HL-60/S4 (cell line): ENCODE measurements around the gene MAN1A2.
"Not testable (repeated sequence)": the region's sequence is repeated elsewhere in the genome, so short reads cannot be mapped to it uniquely, and the experiment has no call there.

Experiments
- in situ Hi-C: fragments of 300-500 bp; cut with MboI; formaldehyde crosslinking; loops from 2 replicates; pipeline ENCODE4 v1.14.3; 2022; ENCODE audit warnings: low sequenced_read_pairs

The MAN1A2 gene

DNA sequence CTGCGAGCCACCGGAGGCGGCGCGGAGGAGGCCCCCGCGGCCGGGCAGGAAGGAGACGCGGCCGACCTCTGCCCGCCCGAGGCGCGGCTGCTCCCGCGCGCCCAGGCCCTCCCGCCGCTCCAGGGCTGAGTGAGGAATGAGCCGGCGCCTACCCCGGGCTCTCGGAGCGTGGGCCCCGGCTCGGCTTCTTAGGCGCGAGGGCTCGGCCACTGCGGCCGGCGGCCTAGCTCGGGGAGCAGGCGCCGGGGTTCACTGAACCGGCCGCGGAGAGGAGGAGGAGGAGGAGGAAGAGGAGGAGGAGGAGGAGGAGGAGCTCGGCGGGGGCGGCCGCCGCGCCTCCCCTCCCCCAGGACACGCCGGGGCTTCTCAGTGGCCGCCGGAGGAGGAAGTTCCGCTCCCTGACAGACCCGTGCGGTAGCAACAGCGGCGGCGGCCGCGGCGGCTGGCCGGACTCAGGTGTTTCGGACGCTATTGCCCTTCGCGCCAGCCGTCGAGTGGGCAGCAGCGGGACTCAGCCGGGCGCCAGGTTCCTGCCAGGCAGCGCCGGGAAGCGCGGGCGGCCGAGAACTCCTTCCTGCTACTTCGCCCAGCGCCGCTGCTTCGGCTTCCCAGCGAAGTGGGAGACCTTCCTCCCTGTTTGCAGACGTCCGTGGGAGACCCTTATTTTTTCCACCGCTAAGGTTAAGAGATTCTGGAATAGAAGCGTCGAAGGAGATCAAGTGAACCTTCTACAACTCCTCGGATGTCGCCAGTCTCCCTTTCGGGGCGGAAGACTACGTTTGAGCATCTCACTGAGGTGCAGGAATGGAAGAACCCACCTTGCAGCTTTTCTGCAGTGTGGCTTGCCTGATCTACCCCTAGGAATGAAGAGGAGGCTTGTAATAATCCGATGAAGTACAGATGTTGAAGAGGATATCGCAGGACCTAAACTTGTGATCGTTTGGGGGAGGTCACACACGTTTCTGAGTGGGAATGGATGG lies at the start of gene MAN1A2:
Gene MAN1A2, plus strand, starts transcription at position 404 of the 980 bp plus-strand sequence. CDS start 735 bp downstream, outside the sequence.
- in situ Hi-C loops: no loop called here

DNA sequence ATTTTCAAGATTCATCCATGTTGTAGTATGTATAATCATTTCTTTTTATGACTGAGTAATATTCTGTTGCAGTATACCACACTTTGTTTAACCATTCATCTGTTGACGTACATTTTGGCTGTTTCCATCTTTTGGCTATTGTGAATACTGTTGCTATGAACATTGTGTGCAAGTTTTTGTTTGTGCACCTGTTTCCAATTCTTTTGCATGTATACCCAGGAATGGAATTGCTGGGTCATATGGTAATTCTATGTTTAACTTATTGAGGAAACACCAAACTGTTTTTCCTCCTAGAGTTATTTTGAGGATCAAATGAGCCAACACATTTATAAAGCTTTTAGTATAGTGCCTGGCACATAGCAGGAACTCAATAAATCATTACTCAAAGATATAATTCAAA lies 49.2 kb upstream of the MAN1A2 start:
- in situ Hi-C loops: no loop called here

DNA sequence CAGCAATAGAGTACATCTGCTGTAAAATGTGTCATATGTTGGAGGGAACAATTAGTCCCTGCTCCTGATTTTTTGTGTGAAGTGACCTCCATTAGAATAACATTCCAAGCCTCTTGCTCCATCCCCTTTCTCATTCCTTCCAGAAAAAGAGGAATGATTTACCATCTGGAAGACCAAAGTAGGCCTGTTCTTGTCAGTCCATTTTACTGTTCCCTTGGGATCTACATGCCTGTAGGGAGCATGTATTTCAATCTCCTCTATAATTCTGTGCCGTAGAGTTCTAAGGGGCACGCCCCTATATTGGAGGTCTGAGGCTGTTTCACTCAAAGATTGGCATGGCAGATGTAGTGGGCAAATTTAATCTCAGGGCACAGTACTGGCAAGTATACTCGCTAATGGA lies 48.8 kb upstream of the MAN1A2 start:
- in situ Hi-C loops: no loop called here

DNA sequence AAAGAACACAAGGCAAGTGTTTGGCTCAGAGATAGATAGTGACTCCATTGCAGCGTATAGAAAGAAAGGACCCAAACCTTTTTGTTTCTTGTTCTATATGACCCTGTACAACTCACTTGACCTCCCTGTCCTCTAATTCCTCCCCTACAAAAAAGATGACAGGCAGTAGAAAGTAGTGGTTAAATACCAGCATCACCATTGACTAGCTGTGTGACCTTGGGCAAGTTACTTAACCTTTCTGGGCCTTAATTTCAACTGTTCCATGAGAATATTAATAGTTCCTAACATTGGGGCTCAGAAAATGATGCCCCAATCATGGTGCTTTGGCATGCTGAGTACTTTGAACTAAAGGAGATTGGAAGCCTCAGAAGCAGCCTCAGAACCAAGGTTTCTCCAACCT lies 46.7 kb upstream of the MAN1A2 start:
- in situ Hi-C loops: no loop called here

DNA sequence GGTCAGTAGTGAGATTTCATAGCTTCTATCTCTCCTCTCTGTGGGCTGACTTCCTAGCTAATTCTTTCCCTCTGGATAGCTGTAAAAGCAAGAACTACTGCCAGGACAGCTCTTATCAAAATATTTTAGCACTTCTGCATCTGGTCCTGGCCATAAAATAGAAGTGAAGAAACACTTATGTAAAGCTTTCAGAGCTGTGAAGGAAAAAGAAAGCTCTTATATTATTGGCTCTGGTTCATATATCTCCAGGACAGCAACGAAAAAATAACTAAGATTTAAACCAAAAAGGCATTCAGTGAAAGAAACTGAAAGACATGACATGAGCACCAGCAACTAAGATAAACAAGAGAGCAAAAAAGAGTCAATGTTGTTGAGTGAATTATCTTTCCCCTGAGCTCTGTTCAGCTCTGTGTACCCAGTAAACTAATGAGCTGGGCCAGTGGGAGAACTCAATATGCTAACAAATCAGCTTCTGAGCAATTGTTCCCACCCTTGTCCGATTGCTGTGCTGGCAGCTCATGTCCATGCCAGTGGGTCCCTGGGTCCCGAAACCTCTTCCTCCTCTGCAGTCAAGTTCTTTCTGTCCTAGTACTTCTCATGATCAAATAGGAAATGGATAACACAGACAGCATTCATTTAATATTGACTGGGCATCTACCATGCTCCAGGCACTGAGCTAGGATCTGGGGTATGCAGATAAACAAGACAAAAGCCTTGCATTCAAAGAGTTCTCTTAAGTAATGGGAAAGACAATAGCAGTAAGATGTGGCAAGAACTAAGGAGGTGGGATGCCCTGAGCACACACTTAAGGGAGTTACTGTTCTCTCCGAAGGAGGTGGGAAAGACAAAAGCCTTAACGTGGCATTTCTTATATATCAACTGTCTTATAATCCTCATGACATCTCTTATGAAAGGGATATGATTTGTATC lies 45.3 kb upstream of the MAN1A2 start:
- in situ Hi-C loops: no loop called here

DNA sequence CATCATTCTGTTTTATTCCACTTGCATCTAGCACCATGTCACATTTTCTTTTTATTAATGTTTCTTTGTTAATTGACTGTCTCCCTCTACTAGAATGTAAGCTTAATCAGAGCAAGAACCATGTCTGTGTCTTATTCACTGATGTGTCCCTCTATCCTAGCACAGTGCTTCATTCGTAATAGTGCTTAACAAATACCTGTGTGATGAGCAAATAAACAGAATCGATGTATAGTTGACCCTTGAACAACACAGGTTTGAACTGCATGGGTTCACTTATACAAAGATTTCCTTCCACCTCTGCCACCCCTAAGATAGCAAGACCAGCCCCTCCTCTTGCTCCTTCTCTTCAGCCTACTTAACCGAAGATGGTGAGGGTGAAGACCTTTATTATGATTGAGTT lies 42.9 kb upstream of the MAN1A2 start:
- in situ Hi-C loops: no loop called here

DNA sequence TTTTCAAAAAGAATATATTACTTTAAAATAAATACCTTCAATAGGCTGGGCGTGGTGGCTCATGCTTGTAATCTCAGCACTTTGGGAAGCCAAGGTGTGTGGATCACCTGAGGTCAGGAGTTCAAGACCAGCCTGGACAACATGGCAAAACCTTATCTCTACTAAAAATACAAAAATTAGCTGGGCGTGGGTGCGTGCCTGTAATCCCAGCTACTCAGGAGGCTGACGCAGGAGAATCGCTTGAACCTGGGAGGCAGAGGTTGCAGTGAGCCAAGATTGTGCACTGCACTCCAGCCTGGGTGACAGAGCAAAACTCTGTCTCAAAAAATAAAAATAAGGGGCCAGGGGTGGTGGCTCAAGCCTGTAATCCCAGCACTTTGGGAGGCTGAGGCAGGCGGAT lies 41.2 kb upstream of the MAN1A2 start:
- in situ Hi-C loops: not testable (repeated sequence)

DNA sequence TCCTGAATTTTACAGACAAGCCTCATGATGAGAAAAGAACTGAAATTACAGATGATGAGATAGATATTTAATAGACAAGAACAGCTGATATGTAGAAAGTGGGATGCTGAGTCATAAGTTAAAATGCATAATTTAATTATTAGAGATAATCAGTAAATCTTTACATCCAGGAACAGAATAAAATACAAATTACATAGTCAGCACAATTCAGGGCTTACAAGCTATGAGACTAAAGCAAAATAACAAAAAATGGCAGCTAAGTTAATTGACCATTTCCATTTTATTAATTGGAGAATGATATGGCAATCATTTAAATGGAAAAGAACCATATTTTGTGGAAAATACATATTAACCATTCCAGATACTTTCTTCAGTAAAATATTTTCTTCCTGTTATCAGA lies 40.2 kb upstream of the MAN1A2 start:
- in situ Hi-C loops: no loop called here

DNA sequence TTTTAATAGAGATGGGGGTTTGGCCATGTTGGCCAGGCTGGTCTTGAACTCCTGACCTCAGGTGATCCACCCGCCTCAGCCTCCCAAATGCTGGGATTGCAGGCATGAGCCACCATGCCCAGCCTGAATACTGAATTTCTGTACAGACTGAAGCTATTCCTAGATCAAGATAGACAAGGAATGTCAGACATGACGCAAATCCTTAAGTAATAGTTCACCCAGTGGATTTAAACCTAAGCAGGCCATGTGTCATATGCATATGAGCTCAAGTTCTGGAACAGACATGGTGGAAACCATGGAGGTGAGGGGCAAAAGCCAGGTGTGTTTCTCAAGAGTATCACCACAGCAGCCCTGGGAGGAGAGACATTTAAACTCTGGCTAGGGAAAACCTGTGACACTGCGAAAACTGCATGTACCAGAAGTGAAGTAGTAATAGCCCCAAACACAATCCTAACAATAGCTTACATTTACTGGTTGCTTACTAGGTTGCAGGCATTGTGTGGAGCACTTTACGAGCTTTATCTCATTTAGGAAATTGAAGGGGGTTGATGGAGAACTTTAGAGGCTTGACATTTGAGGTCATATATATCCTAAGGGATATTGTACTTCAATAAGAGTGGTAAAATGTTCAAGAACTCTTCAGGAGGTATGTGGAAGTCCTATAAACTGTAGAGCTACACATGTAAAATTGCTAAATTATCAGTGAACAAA lies 31.7 kb upstream of the MAN1A2 start:
- in situ Hi-C loops: no loop called here

DNA sequence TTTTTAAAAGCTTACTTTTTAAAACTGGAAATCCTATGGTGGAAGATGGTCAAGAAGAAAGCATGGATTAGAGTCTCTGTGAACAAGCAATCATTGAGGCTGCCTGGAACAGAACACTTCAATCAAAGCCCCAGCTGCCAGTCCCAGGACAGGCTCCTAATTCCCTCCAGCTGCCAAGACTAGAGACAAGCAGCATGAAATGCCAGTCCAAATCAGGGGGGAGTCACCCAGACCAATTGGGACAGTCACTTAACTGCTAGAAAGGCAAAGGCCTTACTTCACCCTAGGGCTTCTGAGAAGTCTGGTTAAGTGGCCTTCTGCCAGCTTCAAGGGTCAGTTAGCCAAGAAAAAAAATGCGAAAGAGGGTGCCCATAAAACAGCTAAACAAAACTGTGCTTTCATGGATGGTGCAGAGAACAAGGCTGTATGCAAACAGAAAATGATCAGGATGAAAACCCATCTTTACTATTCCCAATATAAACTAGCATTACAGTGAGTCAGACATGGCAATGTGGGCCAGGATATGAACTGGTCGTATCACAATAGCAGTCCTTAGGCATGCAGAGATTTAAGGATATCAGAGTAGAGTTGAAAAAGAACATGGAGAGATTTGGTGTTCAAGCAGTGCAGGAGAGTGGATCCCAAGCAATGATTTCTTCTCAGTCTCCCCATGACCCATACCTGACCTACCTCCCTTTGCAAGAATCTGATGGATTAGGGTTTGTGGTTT lies 31.0 kb upstream of the MAN1A2 start:
- in situ Hi-C loops: no loop called here

DNA sequence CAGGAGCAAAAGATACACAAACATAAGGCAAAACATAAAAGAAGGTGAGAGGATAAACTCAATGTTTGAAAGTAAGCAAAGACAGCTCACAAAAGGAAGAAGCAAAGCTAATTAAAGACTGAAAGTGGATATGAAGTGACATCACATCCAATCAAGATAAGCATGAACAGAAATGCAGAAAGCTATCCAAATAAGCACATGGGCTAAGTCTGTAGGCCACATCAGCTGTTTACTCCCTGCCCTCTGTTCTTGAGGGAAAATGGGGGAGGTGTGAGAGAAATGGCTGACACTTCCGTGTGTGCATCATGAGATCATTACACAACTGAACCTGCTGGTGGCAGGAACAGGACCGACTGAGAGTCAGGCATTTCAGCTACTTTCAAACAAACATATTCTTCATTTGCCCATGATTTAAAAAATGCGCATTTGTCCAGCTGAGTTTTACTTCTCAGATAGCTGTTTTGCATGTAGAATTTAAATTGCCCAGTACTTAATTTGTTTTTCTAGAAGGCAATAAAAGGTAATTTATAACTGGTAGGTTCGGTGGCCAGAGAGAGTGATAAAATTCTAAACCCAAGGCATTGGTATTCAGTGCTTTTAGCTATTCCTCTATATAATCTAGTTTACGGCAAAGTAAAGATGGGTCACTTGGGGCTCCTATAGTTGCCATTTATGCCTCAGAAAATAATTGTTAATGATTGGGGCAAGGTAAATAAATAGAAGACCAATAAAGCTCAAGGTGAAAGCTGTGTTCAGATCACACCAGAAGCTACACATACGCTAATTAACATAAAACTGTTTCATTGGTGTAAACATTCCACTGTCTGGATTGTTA lies 27.2 kb upstream of the MAN1A2 start:
- in situ Hi-C loops: no loop called here

GRCh38 chr1:117341123-117341522 lies 26.1 kb upstream of the MAN1A2 start:
- in situ Hi-C loops: no loop called here

GRCh38 chr1:117342397-117342796 lies 24.9 kb upstream of the MAN1A2 start:
- in situ Hi-C loops: no loop called here

DNA sequence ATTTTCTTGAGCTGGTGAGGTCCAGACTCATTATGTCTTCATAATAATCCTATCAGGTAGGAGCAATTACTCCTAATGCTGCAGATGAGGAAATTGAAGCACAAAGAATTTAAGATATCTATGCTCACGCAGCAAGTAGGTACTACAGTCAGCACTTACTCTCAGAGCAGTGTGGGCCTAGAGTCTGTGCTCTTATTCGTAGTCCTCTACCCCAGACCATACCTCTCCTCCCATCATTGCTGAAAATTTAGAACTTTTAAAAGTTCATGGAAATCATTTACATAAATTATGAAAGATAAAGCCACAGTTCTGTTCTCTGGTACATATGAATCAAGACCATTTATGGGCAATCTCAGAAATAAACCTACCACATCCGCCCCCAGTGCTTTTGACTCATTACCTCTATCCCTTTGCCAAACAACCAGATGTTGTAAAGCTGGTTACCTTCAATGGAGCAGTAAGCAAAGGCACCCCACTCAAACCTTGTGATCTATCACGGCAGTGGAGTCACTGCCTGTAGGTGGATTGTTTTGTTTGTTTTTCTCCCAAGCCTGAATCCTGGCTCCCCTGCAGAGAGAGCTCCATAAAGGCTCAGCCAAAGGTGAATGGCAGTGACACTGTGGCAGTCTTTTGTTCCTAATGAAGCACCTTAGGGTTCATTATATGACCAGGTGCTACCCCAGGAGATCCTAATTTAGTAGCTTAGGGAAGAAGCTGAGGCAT lies 20.9 kb upstream of the MAN1A2 start:
- in situ Hi-C loops: no loop called here

DNA sequence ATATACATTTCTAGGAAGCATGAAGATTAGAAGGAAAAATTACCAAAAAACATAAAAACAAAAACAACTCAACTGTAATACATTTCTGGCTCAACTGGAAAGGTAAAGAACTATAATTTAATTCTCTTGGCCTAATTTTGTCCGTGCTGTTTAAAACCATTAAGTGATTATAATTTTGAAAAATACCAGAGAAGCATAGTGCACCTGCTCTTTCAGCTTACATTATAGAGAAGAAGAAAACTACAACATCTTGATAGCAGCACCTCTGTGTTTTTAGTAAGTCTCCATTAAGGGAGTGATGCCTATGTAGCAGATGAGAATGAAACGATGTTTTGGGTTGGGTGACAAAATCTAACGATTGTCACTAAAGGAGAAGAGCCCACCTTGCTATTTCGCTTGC lies 19.3 kb upstream of the MAN1A2 start:
- in situ Hi-C loops: no loop called here

DNA sequence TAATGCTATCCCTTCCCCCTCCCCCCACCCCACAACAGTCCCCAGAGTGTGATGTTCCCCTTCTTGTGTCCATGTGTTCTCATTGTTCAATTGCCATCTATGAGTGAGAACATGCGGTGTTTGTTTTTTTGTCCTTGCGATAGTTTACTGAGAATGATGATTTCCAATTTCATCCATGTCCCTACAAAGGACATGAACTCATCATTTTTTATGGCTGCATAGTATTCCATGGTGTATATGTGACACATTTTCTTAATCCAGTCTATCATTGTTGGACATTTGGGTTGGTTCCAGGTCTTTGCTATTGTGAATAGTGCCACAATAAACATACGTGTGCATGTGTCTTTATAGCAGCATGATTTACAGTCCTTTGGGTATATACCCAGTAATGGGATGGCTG lies 14.6 kb upstream of the MAN1A2 start:
- in situ Hi-C loops: not testable (repeated sequence)

DNA sequence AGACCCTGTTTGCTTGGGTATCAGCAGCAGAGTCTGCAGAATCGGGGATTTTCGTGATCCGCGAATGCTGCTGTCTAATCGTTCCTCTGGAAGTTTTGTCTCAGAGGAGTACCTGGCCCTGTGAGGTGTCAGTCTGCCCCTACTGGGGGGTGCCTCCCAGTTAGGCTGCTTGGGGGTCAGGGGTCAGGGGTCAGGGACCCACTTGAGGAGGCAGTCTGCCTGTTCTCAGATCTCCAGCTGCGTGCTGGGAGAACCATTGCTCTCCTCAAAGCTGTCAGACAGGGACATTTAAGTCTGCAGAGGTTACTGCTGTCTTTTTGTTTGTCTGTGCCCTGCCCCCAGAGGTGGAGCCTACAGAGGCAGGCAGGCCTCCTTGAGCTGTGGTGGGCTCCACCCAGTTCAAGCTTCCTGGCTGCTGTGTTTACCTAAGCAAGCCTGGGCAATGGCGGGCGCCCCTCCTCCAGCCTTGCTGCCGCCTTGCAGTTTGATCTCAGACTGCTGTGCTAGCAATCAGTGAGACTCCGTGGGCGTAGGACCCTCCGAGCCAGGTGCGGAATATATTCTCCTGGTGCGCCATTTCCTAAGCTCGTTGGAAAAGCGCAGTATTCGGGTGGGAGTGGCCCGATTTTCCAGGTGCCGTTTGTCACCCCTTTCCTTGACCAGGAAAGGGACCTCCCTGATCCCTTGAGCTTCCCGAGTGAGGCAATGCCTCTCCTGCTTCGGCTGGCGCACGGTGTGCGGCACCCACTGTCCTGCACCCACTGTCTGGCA lies 9.2 kb upstream of the MAN1A2 start:
- in situ Hi-C loops: not testable (repeated sequence)

- in situ Hi-C loops: not testable (repeated sequence)
Observed at GRCh38 chr1:117358604-117358887, 8.7 kb upstream of the MAN1A2 start.
